Measurements from ENCODE around the gene MED13L. TPM values are rescaled to one million over a fixed set of nuclear protein-coding genes. Genes with fewer than 3 reads are reported as not detected.

Gene MED13L
- total RNA-seq, 2 experiments from 2014 or later = 39.5 to 41.8 TPM

- Mint-ChIP-seq H3K4me3 (no peak overlapping the region), H3K27ac (no peak overlapping the region), H3K27me3 (no peaks in the 10 kb centered on the region), H3K36me3 (ENCODE audit: low read depth) (no peaks in the 10 kb centered on the region), H3K9me3 (no peaks in the 10 kb centered on the region), H3K4me1 (ENCODE audit: low read depth) (peaks cover 47% of the 10 kb centered on the region)
- intact Hi-C loops (cut with micrococcal nuclease) = no loop called here
- no peak for TF ChIP-seq CTCF (IDR thresholded peaks at IDR 0.05)
- ChIA-PET CTCF (interaction anchor here (0.7 to 2.8 kb wide), 4 partner anchors 9 to 69 kb away, joined by 3 to 9 read pairs (median 3); no protein-coding TSS in a partner anchor), POLR2A (interaction anchor here (0.9 kb wide), 1 partner anchor 13 kb away, joined by 3 read pairs; no protein-coding TSS in a partner anchor)
- ATAC-seq (no peak), DNase-seq (no peak)
Observed at GRCh38 chr12:116263431-116263830, 14.1 kb downstream of the MED13L start.

GRCh38 chr12:116262741-116263140, 14.8 kb downstream of the MED13L start:
- peaks cover 53% of the 10 kb centered on the region for H3K4me1 Mint-ChIP-seq (ENCODE audit: low read depth)
- no peak overlapping the region for H3K27ac Mint-ChIP-seq
- POLR2A ChIA-PET = interaction anchor here (0.9 to 1.1 kb wide), 2 partner anchors 14 to 67 kb away, joined by 3 read pairs; no protein-coding TSS in a partner anchor

GRCh38 chr12:116261525-116262100, 15.9 kb downstream of the MED13L start:
- POLR2A ChIA-PET = interaction anchor here (1.0 kb wide), 1 partner anchor 8 kb away, joined by 3 read pairs; no protein-coding TSS in a partner anchor
- H3K36me3 Mint-ChIP-seq (ENCODE audit: low read depth) = no peaks in the 10 kb centered on the region

More at GRCh38 chr12:116262741-116263140, 14.8 kb downstream of the MED13L start:
- ATAC-seq (no peak), DNase-seq (no peak)
- CTCF ChIA-PET = interaction anchor here (0.7 to 2.8 kb wide), 5 partner anchors 10 to 260 kb away, joined by 3 to 9 read pairs (median 3); no protein-coding TSS in a partner anchor
- Mint-ChIP-seq H3K4me3 (no peak overlapping the region), H3K36me3 (ENCODE audit: low read depth) (no peaks in the 10 kb centered on the region), H3K27me3 (no peaks in the 10 kb centered on the region), H3K9me3 (no peaks in the 10 kb centered on the region)
- intact Hi-C loops (cut with micrococcal nuclease) = no loop called here
- no peak for TF ChIP-seq CTCF (IDR thresholded peaks at IDR 0.05)

GRCh38 chr12:116259800-116260577, 17.5 kb downstream of the MED13L start:
- H3K9me3 Mint-ChIP-seq = no peaks in the 10 kb centered on the region
- H3K4me3 Mint-ChIP-seq = no peak overlapping the region
- no peak for TF ChIP-seq CTCF (IDR thresholded peaks at IDR 0.05)
- POLR2A ChIA-PET = interaction anchor here (0.7 kb wide), 1 partner anchor 307 kb away, joined by 3 read pairs; no protein-coding TSS in a partner anchor
- intact Hi-C loops (cut with micrococcal nuclease) = no loop called here
- H3K36me3 Mint-ChIP-seq (ENCODE audit: low read depth) = no peaks in the 10 kb centered on the region
- no peaks in the 10 kb centered on the region for H3K27me3 Mint-ChIP-seq
- CTCF ChIA-PET = no interaction called here
- H3K27ac Mint-ChIP-seq = no peak overlapping the region
- no peak for DNase-seq
- no peak for ATAC-seq
- peaks cover 69% of the 10 kb centered on the region for H3K4me1 Mint-ChIP-seq (ENCODE audit: low read depth)

More at GRCh38 chr12:116261525-116262100, 15.9 kb downstream of the MED13L start:
- H3K27me3 Mint-ChIP-seq = no peaks in the 10 kb centered on the region
- intact Hi-C loops (cut with micrococcal nuclease) = no loop called here
- H3K4me3 Mint-ChIP-seq = no peak overlapping the region
- peak; percentile 24 for ATAC-seq
- DNase-seq = no peak
- CTCF ChIA-PET = interaction anchor here (0.6 kb wide), 1 partner anchor 97 kb away, joined by 3 read pairs; no protein-coding TSS in a partner anchor
- H3K4me1 Mint-ChIP-seq (ENCODE audit: low read depth) = peaks cover 60% of the 10 kb centered on the region
- no peak for TF ChIP-seq CTCF (IDR thresholded peaks at IDR 0.05)
- no peak overlapping the region for H3K27ac Mint-ChIP-seq
- H3K9me3 Mint-ChIP-seq = no peaks in the 10 kb centered on the region

Measured in activated CD8-positive, alpha-beta T cell treated with anti-CD3 and anti-CD28 coated beads for 36 hours (primary cell).